ENCODE results near the gene AKR1D1.

AKR1D1 gene

GRCh38 chr7:138163800-138164199, 87.5 kb downstream of the AKR1D1 start:
- Histone ChIP-seq H3K9me3 (ENCODE audit: insufficient read depth, low read length, severe bottlenecking) (peaks cover 7% of the 10 kb centered on the region), H4K20me1 (ENCODE audit: insufficient read depth, low read length) (no peaks in the 10 kb centered on the region), H3K27ac (ENCODE audit: low read length) (no peak overlapping the region), H3K9ac (ENCODE audit: low read depth, low read length) (no peak overlapping the region), H2AFZ (ENCODE audit: low read depth, low read length) (no peak overlapping the region), H3K4me1 (ENCODE audit: insufficient read depth, low read length) (0 out of 2 replicates have a peak, but pooled peaks cover 5% of the 10 kb centered on the region), H3K36me3 (ENCODE audit: insufficient read depth, low read length) (no peaks in the 10 kb centered on the region), H3K4me3 (ENCODE audit: low read depth in 1 of 2, low read length in 2 of 2) (no peak overlapping the region), H3K4me2 (ENCODE audit: insufficient read depth, low read length) (no peak overlapping the region), H3K27me3 (ENCODE audit: insufficient read depth, low read length, poor library complexity) (no peaks in the 10 kb centered on the region), H3K79me2 (ENCODE audit: insufficient read depth, low read length) (no peaks in the 10 kb centered on the region)
- ATAC-seq (ENCODE audit: insufficient read depth, low read depth) = no peak
- DNase-seq = no peak
- no peak for TF ChIP-seq CTCF (IDR thresholded peaks at IDR 0.05; ENCODE audit: borderline replicate concordance, extremely low read depth, low read length, poor library complexity, severe bottlenecking)
- TF ChIP-seq EZH2 (IDR thresholded peaks at IDR 0.05; ENCODE audit: borderline replicate concordance, low read depth, low read length, severe bottlenecking) = no peak

- Histone ChIP-seq H3K27ac (ENCODE audit: low read length) (no peak overlapping the region), H4K20me1 (ENCODE audit: insufficient read depth, low read length) (no peaks in the 10 kb centered on the region), H3K9me3 (ENCODE audit: insufficient read depth, low read length, severe bottlenecking) (peaks cover 7% of the 10 kb centered on the region), H3K4me3 (ENCODE audit: low read depth in 1 of 2, low read length in 2 of 2) (no peak overlapping the region), H2AFZ (ENCODE audit: low read depth, low read length) (no peak overlapping the region), H3K36me3 (ENCODE audit: insufficient read depth, low read length) (no peaks in the 10 kb centered on the region), H3K27me3 (ENCODE audit: insufficient read depth, low read length, poor library complexity) (no peaks in the 10 kb centered on the region), H3K9ac (ENCODE audit: low read depth, low read length) (no peak overlapping the region), H3K79me2 (ENCODE audit: insufficient read depth, low read length) (no peaks in the 10 kb centered on the region), H3K4me2 (ENCODE audit: insufficient read depth, low read length) (no peak overlapping the region), H3K4me1 (ENCODE audit: insufficient read depth, low read length) (0 out of 2 replicates have a peak, but pooled peaks cover 10% of the 10 kb centered on the region)
- DNase-seq (no peak), ATAC-seq (ENCODE audit: insufficient read depth, low read depth) (no peak)
- TF ChIP-seq CTCF (IDR thresholded peaks at IDR 0.05; ENCODE audit: borderline replicate concordance, extremely low read depth, low read length, poor library complexity, severe bottlenecking) (no peak), EZH2 (IDR thresholded peaks at IDR 0.05; ENCODE audit: borderline replicate concordance, low read depth, low read length, severe bottlenecking) (no peak)
These were observed 88.5 kb downstream of the AKR1D1 start for GRCh38 chr7:138164804-138165203.

- Histone ChIP-seq H3K4me3 (ENCODE audit: low read depth in 1 of 2, low read length in 2 of 2) (no peak overlapping the region), H3K27me3 (ENCODE audit: insufficient read depth, low read length, poor library complexity) (no peaks in the 10 kb centered on the region), H3K4me2 (ENCODE audit: insufficient read depth, low read length) (no peak overlapping the region), H3K36me3 (ENCODE audit: insufficient read depth, low read length) (no peaks in the 10 kb centered on the region), H3K27ac (ENCODE audit: low read length) (no peak overlapping the region), H3K79me2 (ENCODE audit: insufficient read depth, low read length) (no peaks in the 10 kb centered on the region), H3K9ac (ENCODE audit: low read depth, low read length) (no peak overlapping the region), H3K4me1 (ENCODE audit: insufficient read depth, low read length) (0 out of 2 replicates have a peak, but pooled peaks cover 9% of the 10 kb centered on the region), H2AFZ (ENCODE audit: low read depth, low read length) (no peak overlapping the region), H4K20me1 (ENCODE audit: insufficient read depth, low read length) (no peaks in the 10 kb centered on the region), H3K9me3 (ENCODE audit: insufficient read depth, low read length, severe bottlenecking) (peaks cover 7% of the 10 kb centered on the region)
- TF ChIP-seq CTCF (IDR thresholded peaks at IDR 0.05; ENCODE audit: borderline replicate concordance, extremely low read depth, low read length, poor library complexity, severe bottlenecking) (no peak), EZH2 (IDR thresholded peaks at IDR 0.05; ENCODE audit: borderline replicate concordance, low read depth, low read length, severe bottlenecking) (no peak)
- no peak for DNase-seq
- ATAC-seq (ENCODE audit: insufficient read depth, low read depth) = no peak
These were observed 90.4 kb downstream of the AKR1D1 start for GRCh38 chr7:138166681-138167080.

- Histone ChIP-seq H3K79me2 (ENCODE audit: insufficient read depth, low read length) (no peaks in the 10 kb centered on the region), H4K20me1 (ENCODE audit: insufficient read depth, low read length) (no peaks in the 10 kb centered on the region), H3K27ac (ENCODE audit: low read length) (no peak overlapping the region), H3K4me3 (ENCODE audit: low read depth in 1 of 2, low read length in 2 of 2) (no peak overlapping the region), H2AFZ (ENCODE audit: low read depth, low read length) (no peak overlapping the region), H3K9ac (ENCODE audit: low read depth, low read length) (no peak overlapping the region), H3K4me1 (ENCODE audit: insufficient read depth, low read length) (0 out of 2 replicates have a peak, but pooled peaks cover 5% of the 10 kb centered on the region), H3K4me2 (ENCODE audit: insufficient read depth, low read length) (no peak overlapping the region), H3K36me3 (ENCODE audit: insufficient read depth, low read length) (no peaks in the 10 kb centered on the region), H3K9me3 (ENCODE audit: insufficient read depth, low read length, severe bottlenecking) (peaks cover 7% of the 10 kb centered on the region), H3K27me3 (ENCODE audit: insufficient read depth, low read length, poor library complexity) (no peaks in the 10 kb centered on the region)
- ATAC-seq (ENCODE audit: insufficient read depth, low read depth) = no peak
- TF ChIP-seq CTCF (IDR thresholded peaks at IDR 0.05; ENCODE audit: borderline replicate concordance, extremely low read depth, low read length, poor library complexity, severe bottlenecking) = no peak
- no peak for TF ChIP-seq EZH2 (IDR thresholded peaks at IDR 0.05; ENCODE audit: borderline replicate concordance, low read depth, low read length, severe bottlenecking)
- DNase-seq = no peak
These were observed 91.0 kb downstream of the AKR1D1 start for GRCh38 chr7:138167222-138167621.

Data from DND-41 (cell line).